DMS114 treated with DMSO at 0.1 percent for 48 hours (cell line): ENCODE data around the gene VPS35.
"Not testable (repeated sequence)": the region's sequence is repeated elsewhere in the genome, so short reads cannot be mapped to it uniquely, and the experiment has no call there.

Experiments used
- DNase-seq: peaks from one replicate; lab custom pipeline; 2025; ENCODE audit not compliant: unreplicated experiment; lab: John Stamatoyannopoulos, UW

VPS35 gene

DNA sequence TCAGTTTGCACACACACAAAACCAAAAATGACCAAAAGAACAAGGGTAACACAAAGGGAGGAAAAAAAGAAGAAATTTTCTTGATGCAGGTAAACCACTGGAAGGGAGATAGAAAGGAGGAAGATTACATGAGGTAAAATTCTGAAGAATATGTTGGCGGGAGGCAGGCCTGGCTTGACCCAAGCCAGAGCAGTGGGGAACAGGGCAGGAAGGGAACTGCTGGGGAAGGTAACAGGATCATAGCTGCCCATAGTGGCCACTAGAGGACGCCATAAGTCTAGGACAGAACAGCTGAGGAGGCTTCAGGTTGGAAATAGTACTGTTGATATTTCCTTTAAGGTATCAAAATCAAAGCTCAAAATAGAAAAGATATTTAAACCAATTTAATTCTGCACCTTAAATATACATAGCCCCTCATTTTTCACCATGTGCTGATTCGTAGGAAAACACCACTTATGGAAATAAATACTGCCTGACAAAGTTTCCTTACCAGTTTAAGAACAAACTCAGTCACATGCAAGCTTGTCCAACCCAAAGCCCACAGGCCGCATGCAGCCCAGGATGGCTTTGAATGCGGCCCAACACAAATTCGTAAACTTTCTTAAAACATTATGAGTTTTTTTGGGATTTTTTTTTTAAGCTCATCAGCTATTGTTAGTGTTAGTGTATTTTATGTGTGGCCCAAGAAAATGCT is 15.5 kb downstream of the VPS35 start:
- DNase-seq, result peak; percentile 61

DNA sequence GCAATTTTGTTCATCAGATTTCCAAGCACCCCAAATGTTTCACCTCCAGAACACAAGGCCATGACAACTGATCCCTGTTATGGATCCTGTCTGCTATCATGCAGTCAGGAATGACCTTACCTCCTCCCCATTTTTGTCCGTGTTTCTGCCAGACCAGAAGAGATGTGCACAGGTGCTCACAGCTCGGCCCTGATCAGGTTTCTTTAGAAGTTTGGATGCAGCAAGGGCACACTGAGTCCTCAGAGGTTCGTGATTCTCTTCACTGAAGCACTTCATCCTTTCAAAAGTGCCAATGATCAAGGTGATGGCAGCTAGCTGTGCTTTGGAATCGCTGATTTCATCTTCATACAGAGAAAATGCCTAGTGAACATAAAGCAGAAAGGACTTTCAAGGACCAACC is 26.9 kb downstream of the VPS35 start:
- DNase-seq, result no peak

DNA sequence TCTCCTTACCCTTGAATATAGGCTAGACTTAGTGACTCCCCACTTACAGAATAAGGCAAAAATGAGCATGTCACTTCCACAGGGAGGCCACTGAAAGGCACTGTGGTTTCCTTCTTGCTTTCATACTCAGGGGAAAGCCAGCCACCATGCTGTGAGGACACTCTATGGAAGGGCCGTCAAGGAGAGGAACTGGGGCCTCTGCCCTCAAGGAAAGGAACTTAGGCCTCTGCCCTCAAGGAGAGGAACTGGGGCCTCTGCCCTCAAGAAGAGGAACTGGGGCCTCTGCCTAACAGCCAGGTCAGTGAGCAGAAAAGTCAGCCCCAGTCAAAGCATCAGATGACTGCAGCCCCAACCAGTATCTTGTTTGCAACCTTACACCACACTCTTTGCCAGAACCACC is 30.1 kb downstream of the VPS35 start:
- DNase-seq, result no peak

DNA sequence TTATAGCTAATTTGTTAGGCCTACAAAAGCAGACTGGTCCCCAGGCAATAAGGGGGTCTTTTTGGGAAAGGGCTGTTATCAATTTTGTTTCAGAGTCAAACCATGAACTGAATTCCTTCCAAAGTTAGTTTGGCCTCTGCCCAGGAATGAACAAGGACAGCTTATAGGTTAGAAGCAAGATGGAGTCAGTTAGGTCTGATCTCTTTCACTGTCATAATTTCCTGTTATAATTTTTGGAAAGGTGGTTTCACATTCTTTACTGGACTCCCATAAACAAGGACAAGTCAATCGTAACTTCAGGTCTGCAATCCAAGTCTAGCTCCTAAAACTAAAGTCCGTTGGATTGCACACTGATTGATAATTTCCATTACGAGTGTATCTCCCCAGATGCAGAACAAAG is 37.7 kb downstream of the VPS35 start:
- no peak for DNase-seq

DNA sequence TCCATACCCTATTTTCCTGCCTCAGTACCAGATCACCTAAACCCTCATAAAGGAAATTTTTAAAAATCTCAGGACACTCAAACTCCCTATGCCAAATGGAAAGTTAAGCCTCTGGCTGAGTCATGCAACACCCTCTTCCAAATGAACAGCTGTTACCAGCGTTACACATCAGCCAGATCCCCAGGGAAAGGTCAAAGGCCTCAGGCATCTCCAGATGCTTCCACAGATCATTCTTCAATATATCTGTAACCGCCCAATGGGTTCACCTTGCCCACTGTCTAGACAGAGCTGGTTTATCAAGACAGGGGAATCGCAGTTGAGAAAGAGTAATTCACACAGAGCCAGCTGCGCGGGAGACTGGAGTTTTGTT is 38.7 kb downstream of the VPS35 start:
- no peak for DNase-seq

DNA sequence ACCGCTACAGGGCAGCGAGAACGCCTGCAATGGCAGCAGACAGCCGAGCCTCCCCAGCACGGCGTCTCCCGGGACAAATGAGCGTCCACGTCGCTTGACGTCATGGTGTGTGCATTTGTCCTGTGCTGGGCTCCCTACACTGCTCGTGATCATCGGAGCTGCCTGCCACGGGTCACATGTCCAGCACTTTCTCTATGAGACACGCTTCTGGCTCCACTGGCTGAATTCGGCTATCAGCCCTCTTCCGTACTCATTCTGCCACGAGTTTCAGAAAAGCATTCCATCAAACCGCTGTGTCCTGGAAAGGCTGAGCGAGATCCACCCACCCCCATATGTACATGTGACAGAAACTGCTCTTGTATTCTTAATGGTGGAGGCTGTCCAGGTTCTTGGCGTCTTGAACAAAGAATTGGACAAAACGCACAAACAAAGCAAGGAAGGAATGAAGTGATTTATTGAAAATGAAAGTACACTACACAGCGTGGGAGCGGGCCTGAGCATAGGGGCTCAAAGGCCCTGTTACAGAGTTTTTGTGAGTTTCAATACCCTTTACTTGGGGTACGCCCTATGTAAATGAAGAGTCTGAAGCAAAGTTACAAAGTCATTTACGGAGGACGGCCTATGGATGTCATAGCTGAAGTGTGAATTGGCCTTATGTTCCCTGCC is 39.3 kb downstream of the VPS35 start:
- peak; percentile 27 for DNase-seq

DNA sequence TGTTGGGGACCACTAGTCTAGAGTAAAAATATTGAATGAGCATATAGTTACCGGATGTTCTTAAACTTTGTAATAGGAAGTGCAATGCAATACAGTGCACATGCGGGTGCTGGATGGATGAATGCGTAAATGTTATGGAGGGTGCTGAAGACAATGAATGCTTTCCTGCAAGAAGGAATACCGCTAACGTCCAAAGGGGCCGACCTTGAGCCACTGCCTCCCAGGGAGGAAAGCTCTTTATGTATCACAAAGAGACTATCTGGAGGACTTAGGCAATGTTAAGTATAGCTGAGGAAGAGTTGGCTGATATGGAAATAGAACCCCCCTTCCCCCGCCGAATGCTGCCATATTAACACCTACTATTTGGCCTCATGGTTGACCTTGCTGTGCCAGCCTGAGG is 40.3 kb downstream of the VPS35 start:
- DNase-seq, result no peak

DNA sequence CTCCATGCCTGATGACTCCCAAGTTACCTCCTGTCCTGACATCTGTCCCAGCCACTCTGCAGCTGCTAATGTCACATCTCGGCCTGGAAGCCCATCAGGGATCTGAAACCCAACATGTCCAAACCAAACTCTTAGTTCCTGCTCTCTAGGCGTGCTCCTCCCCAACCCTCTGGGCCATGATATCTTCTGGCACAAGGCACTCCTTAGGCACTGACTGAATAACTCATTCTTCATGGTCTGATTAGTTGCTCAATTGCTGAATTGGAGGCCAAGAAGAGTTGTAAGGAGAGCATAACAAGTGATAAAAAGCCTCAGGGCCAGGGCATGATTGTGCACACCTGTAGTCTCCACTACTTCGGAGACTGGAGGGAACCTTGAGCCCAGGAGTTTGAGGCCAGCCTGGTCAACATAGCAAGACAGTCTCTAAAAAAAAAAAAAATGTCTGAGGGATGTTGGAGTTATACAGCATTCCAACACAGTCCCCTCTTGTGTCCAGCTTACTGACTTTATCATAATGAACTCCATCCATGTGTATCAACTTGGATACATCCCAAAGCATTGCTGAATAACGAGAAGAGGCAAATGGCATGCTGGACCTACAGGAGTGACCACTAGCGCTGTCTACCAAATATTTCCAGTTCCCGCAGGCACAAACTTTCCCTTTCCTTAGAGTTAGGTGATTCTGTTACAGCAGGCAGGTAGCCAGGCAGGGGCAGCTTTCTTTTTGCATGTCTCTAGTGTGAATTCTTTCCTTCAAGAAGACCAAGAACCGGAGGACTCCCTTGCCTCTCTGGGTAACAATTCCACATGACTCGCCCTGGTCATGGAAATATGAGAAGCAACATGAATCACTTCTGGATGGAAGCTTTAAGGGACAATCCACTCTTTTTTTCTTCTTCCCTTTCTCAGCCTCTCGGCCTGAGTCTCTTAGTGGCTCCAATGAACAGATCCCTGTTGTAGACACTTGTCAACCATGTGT is 49.7 kb downstream of the VPS35 start:
- DNase-seq, result no peak

DNA sequence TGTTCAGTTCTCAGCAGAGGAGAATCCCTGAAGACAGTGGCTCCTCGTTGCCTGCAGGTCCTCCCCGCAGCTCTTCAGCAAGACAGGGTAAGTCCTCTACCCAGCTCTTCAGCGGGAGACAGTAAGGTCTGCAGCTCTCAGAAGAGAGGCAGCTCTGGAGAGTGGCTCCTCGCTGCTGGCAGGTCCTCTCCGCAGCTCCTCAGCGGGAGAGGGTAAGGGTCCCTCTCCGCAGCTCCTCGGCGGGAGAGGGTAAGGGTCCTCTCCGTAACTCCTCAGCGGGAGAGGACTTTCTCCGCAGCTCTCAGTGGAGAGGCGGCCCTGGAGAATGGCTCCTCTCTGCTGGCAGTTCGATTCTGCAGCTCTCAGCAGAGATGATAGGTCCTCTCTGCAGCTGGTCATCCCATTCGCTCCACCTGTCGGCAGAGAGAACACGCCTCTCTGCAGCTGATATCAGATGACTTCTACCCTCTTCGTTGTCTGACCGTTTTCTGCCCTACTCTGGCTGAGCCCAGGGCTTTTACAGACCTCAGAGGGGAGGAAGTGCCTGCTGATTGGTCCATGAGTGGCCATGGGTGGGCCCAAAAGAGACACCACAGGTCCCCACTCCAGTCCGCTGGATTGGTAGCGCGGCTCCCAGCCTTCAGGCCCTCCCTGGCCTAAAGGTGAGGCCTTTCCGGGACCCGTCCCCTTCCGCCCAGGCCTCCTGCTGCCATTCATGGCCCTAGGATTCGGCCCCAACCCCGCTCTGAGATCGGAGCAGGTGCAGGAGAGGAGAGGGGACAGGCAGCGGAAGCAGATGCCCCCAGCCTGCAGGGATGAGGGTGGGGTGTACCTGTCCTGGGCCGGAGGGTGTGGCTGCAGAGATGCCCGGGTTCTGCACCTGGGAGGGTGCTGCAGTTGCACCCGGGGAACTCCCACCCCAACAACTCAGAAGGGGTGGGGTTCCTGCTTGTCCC is 55.9 kb downstream of the VPS35 start:
- no peak for DNase-seq

DNA sequence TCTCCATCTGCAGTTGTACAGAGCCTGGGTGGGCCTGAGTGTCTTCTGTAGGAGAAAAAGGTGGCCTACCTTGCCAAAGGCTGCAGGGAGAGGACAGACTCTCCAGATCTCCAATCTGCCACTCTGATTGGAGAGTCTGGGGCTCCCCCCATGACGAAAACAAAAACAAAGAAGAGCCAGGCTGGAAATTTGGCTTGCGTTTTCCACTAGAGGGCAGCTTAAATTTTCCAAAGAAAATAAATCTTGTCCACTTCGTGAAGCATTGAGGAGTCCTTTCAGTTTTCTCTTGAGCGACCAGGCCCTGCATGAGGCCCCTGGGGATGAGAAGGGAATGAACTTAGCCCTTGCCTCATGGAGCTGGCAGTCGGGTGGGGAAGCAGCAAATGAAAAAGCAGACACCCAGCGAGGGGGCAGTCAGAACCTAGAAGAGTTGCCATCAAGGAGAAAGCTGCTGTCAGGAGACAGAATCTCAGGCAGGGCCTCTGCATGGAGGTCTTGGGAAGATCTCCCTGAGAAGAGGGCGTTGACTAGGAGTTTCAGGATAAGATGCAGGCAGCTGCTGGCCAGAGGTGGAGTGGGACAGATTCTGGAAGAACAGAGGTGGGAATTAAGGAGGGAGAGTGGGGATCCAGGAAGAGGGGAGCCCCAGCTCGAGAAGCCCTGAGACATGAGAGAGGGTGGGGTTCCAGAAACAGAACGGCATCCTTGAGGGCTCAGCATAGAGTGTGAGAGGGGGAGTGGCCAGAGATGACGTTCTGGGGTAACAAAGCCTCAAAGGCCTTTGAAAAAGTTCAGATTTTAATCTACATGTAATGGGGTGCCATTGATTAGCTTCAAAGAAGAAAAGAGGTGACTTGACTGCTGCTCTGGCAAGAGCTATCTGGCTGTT is 59.4 kb downstream of the VPS35 start:
- peak; percentile 77 for DNase-seq

DNA sequence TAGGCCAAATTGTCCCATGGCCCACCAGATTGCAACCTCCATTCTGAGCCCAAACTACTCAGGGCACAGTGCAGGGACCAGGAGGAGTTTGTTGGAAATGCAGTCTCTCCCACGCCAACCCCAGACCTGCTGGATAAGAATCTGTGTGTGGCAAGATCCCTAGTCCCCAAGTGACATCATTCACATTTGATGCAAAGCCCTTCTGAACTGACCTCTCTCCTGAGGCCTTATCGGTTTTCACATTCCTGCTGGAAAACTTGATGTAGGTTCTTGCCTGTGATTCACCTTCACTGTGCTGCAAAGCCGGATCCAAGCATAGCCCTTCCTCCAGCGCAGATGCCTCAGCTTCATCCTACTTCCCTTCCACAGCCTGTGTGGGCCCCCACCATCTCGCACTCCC is 61.2 kb downstream of the VPS35 start:
- no peak for DNase-seq

DNA sequence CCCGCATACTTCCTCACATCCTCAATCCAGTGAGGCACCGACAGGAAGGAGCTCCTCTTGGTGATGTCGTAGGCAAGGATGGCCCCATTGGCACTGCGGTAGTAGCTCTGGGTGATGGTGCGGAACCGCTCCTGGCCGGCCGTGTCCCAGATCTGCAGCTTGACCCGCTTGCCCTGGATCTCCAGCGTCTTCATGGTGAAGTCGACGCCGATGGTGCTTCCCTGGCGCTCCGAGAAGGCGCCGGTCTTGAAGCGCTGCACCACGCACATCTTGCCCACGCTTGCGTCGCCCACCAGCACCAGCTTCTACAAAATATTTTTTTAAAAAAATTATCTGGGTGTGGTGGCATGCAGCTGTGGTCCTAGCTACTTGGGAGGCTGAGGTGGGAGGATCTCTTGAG is 62.3 kb downstream of the VPS35 start:
- DNase-seq, result not testable (repeated sequence)

DNA sequence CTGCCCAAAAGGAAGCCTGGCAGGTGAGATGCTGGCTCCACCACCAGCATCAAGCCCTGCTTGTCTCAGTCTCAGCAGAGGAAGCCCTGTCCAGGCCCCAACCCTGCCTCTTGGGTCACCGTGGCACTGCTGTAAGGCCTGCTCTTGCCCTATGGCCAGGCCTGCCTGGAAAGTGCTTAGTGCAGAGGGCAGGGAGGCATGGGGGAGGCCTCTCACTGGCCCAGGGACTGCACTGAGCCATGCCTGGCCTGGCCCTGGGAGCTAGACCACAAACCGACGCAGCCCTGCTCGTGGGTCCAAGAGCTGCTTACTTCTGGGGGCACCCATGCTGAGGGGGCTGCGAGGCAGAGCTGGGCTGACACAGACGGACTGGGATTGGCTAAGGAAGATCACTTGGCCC is 64.1 kb downstream of the VPS35 start:
- DNase-seq, result not testable (repeated sequence)

DNA sequence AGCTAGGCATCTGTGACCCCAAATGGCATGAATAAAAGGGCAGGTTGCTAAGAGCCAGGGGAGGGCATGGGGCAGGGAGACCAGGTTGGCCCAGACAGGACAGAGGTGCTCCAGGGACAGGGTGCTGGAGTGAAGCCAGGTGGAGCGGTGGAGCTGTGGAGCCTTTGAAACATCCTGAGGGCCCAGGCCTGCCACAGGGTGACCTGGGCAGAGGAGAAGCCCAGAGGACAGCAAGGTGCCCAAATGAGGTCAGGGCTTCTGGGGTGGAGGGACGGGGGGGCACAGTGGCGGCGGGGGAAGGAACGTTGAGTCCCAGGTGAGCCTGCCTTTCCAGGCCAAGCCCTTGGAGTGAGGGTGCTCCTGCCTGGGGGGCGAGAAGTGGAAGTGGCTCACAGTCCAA is 65.3 kb downstream of the VPS35 start:
- not testable (repeated sequence) for DNase-seq

DNA sequence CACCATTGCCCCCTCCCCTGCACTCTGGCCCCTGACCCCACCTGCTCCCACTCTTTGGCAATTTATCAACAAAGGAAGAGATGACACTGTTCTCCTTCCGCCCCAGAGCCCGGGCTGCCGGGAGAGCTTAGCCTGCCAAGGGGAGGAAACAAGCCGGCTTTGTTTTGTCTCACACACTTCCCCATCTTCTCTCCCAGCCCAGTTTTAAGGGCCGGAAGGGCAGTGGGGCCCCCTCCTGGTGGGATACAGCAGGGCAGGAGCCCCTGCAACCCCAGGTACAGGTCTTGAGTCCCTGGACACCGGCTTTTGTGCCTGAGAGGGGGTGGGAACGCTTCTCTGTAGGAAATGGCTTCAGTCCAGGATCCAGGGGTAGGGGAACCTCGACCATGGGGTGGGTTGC is 65.7 kb downstream of the VPS35 start:
- not testable (repeated sequence) for DNase-seq

DNA sequence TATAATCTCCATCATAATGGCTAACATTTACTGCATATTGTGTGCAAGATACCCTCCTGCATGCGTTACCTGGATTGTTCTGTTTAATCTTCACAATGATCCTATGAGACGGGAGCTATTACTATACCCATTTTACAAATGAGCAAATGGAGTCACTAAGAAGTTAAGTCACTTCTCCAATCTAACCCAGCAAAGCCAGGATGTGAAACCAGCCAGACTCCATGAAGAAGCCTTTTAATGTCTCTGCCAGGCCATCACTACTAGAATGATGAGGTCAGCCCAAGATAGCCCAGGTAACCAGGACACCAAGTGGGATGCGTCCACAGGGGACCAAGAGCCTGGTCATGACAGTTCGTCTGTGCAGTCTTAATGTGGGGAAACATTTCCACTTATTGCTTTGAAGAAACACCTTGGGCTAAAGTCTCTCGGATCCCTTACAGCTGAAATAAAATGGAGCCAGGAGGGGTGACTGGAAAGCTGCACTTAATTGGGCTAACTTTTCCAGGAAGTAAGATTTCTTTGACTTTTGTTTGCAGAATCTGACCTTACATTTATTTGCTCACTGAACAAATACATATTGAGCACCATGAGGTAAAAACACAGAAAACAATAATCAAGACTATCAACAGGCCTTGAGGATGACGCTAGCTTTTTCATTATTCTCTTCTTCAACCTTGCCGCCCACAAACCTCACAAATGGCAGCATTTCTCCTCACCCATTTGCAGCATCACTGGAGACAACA is 66.9 kb downstream of the VPS35 start:
- DNase-seq, result no peak

DNA sequence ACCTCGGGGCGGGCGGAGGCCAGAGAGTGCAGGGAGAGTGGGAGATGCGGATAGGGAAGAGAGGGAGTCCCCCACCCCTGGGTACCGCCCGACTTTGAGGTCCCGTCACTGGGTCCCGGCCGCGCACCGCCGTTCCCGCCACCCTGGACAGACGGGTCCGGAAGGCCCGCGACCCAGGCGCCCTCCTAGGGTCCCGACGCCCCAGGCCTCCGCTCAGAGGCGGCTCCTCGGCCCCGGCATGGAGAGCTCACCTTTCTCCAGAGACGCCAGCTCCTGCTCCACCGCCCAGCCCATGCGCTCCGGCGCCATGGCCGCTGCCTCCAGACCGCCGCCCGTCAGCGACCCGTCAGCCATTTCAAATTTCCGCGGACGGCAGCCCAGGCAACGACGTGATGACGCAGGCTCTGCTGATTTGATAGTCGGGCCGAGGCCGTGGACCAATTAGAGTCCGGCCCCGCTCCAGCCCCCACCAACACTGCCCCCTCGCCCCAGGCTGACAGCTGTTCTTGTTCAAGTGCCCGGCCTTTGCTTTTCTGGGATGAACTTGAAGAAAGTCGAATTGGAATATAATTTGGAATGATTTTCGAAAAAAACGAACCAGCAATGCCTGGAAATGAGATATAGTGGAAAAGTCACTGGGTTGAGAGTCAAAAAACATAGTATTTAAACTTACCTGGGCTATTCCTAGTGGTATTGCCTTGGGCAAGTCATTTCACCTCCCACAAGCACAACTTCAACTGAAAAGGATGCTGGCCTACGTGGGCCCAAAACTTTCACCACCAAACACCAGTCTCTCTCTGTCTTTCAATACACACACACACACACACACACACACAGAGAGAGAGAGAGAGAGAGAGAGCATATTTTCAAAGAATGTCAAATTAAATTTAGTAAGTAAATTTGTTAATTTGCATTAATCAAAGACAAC is 67.7 kb downstream of the VPS35 start, which contains the start of gene SHCBP1:
SHCBP1 (minus strand) TSS at position 374 of the 928 bp plus-strand sequence; CDS start at position 354, 20 bp downstream.
- peak; percentile 83 for DNase-seq
